GM19099 (cell line): Measurements from ENCODE around the gene CCDC134.

ENCODE experiments used
- POLR2A ChIP-seq: IDR thresholded peaks from 3 replicates; pipeline ENCODE4 v1.6.1; 2011; ENCODE audit warnings: low read depth; ENCODE audit not compliant: insufficient read length; ENCODE audit errors: extremely low read depth

CCDC134 gene

DNA sequence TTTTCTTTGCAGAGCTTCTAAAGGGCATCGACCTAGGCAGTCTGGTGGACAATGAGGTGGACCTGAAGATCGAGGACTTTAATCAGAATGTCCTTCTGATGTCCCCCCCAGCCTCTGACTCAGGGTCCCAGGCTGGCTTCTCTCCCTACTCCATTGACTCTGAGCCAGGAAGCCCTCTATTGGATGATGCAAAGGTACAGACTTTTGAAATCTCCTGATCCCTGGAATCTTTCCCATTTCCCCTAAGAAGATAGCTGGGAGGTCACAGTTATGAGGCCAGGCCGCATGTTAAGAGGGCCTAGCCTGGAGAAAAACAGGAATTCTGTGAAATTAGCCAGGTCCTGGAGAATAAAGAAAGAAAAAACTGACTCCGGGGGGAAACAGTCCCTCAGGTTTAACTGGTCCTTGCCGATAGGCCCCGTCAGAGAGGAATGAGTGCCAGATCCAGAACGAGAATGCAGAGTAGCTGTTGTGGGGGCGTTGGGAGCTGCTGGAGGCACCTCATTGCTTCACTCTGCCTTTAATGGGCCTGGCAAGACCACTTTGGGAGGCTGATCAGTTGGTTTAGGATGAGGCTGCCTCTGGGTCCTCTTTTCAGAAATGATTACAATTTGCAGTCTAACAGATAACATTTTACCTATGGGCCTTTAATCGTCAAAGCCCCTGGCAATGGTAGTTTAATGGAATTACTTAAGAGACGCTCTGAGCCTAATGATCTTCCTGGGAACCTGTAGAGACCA, 75.2 kb downstream of the CCDC134 start:
- TF ChIP-seq POLR2A = no peak
